GM12878 (cell line): ENCODE measurements around the gene SMURF1. TPM values are rescaled to one million over a fixed set of nuclear protein-coding genes. Genes with fewer than 3 reads are reported as not detected.

ENCODE experiments used
- ATAC-seq: fragments of 200-7000 bp; cut with Tn5 transposase; 3 replicates; pipeline ENCODE4 v1.9.1; 2020; ENCODE audit warnings: mild to moderate bottlenecking, moderate library complexity
- BruUV-seq: library from RNA; stranded (reverse); fragments of 400-500 nt; replicated peaks from 2 replicates; lab custom pipeline; 2021; lab: Mats Ljungman, UMichigan
- CTCF ChIA-PET: fragments of 300-600 bp; sonication (Branson Sonifier 250); formaldehyde crosslinking; extraction: SDS; loops from one replicate; lab custom pipeline; 2021; ENCODE audit warnings: inconsistent platforms; lab: Yijun Ruan, JAX
- POLR2A ChIA-PET: fragments of 350-600 bp; formaldehyde crosslinking; extraction: SDS; loops from one replicate; lab custom pipeline; 2021; ENCODE audit warnings: inconsistent platforms; lab: Charles Lee
- RAD21 ChIA-PET: fragments of 300-600 bp; sonication (Branson Sonifier 250); formaldehyde crosslinking; loops from one replicate; lab custom pipeline; 2023; ENCODE audit warnings: antibody characterized with exemption; ENCODE audit not compliant: unreplicated experiment; lab: Charles Lee
- SMC1A ChIA-PET: fragments of 300-600 bp; sonication (Branson Sonifier 250); formaldehyde crosslinking; loops from one replicate; lab custom pipeline; 2023; ENCODE audit not compliant: unreplicated experiment, uncharacterized antibody; lab: Charles Lee
- DNase-seq: peaks from one replicate; pipeline ENCODE4 v3.0.0-alpha.2; 2011; ENCODE audit warnings: low read depth, low spot score
- FAIRE-seq: peaks from 3 replicates; lab custom pipeline; 2011; peaks lifted over from hg19 to GRCh38; lab: Jason Lieb, UNC
- H2AFZ ChIP-seq: 2 replicates; pipeline ENCODE4 v1.6.0; 2011; ENCODE audit warnings: low read depth, low read length, control low read depth; ENCODE audit not compliant: control insufficient read depth
- H3K27ac ChIP-seq: 2 replicates; pipeline ENCODE4 v1.5.1; 2011; ENCODE audit warnings: control low read depth; ENCODE audit not compliant: control insufficient read depth, insufficient read depth
- H3K27me3 ChIP-seq, 2 experiments: replicated peaks in 1 of 2; 2 replicates each; pipeline versions ENCODE4 v1.6.0 to v1.6.1; 2011; ENCODE audit warnings: low read length in 1 of 2; ENCODE audit not compliant: control insufficient read depth in 2 of 2, insufficient read depth in 2 of 2
- H3K36me3 ChIP-seq, 2 experiments: 2 replicates each; pipeline ENCODE4 v1.5.1; 2011; ENCODE audit warnings: low read length in 1 of 2; ENCODE audit not compliant: control insufficient read depth in 2 of 2, insufficient read depth in 2 of 2
- H3K4me1 ChIP-seq: 2 replicates; pipeline ENCODE4 v1.6.1; 2011; ENCODE audit warnings: mild to moderate bottlenecking, low read length, moderate library complexity, mixed read lengths; ENCODE audit not compliant: control insufficient read depth, insufficient read depth
- H3K4me2 ChIP-seq: 2 replicates; pipeline ENCODE4 v1.6.0; 2011; ENCODE audit warnings: control low read depth; ENCODE audit not compliant: control insufficient read depth, insufficient read depth
- H3K4me3 ChIP-seq: fragments of 200-600 bp; sonication (generic); 2 replicates; pipeline ENCODE4 v1.5.1; 2016
- H3K79me2 ChIP-seq: 2 replicates; pipeline ENCODE4 v1.6.0; 2011; ENCODE audit warnings: low read length; ENCODE audit not compliant: control insufficient read depth, insufficient read depth
- H3K9ac ChIP-seq: 2 replicates; pipeline ENCODE4 v1.8.0; 2011; ENCODE audit warnings: low read length, control low read depth, mixed read lengths; ENCODE audit not compliant: control insufficient read depth, insufficient read depth
- H3K9me3 ChIP-seq: replicated peaks from 3 replicates; pipeline ENCODE4 v1.5.1; 2011; ENCODE audit warnings: mild to moderate bottlenecking, low read length; ENCODE audit not compliant: control insufficient read depth, insufficient read depth
- H4K20me1 ChIP-seq: 2 replicates; pipeline ENCODE4 v1.6.0; 2011; ENCODE audit not compliant: control insufficient read depth, insufficient read depth
- NRF1 ChIP-seq: conservative IDR thresholded peaks from 2 replicates; pipeline ENCODE4 v1.6.1; 2011; ENCODE audit warnings: mild to moderate bottlenecking, low read depth, low read length, improper control_type of control experiment
- TCF3 ChIP-seq: IDR thresholded peaks from 2 replicates; pipeline ENCODE4 v1.6.1; 2012; ENCODE audit warnings: low read depth, mild to moderate bottlenecking, low read length, borderline replicate concordance; ENCODE audit not compliant: insufficient read depth
- ZBED1 ChIP-seq: IDR thresholded peaks from 2 replicates; pipeline ENCODE4 v1.6.1; 2016; ENCODE audit warnings: borderline replicate concordance
- WGBS: methylation state at CpG from one replicate; pipeline ENCODE4 v1.1.6; 2016; ENCODE audit warnings: low lambda C conversion rate; ENCODE audit not compliant: insufficient replicate concordance, insufficient coverage; ENCODE audit errors: missing lambda C conversion rate; 5-methylcytosine and 5-hydroxymethylcytosine counted together
- in situ Hi-C: fragments of 300-500 bp; cut with MboI; formaldehyde crosslinking; loops from 9 replicates; pipeline ENCODE4 v1.14.3; 2018; ENCODE audit warnings: mixed read lengths
- intact Hi-C: fragments of 100-400 bp; cut with micrococcal nuclease; formaldehyde crosslinking; loops from one replicate; pipeline ENCODE4 v1.14.2; 2022; ENCODE audit not compliant: unreplicated experiment
- polyA plus RNA-seq, 11 experiments: library from polyadenylated mRNA; depleted of rRNA in 4 of 11; unstranded in 6 of 11; stranded (reverse) in 5 of 11; fragments of >200 nt; fragmentation: Nextera tagmentation in 4 of 11; fragmentation: Illumina TruSeq in 1 of 11; extraction: Ambion mirVana in 4 of 11; extraction: Trizol in 1 of 11; gene quantifications; 1 replicate in 1 of 11; 2 replicates in 10 of 11; pipeline versions ENCODE4 v1.2.1 to v1.2.3, GENCODE V29; 2011 to 2016; ENCODE audit warnings: inconsistent platforms in 2 of 11, missing spikeins in 2 of 11, low read depth in 1 of 11
- total RNA-seq, 4 experiments: library from RNA; depleted of rRNA in 3 of 4; stranded (reverse); fragments of >200 nt in 3 of 4; fragmentation: Illumina TruSeq in 1 of 4; extraction: Trizol in 1 of 4; gene quantifications; 2 replicates each; pipeline versions ENCODE4 v1.2.1 to v1.2.3, GENCODE V29; 2013 to 2021
- TF ChIP-seq, protein P1 (sequence below): IDR thresholded peaks from 2 replicates; pipeline ENCODE4 v1.6.1; 2012; ENCODE audit warnings: low read depth, low read length, improper control_type of control experiment
- TF ChIP-seq, protein P2 (sequence below): IDR thresholded peaks from 2 replicates; pipeline ENCODE4 v1.6.1; 2012; ENCODE audit warnings: improper control_type of control experiment, low read depth, low read length; ENCODE audit not compliant: insufficient replicate concordance

SMURF1 gene
- total and polyA plus RNA-seq, 10 of the 15 experiments (the other 5 are each of a cell fraction or from before 2014, with no cell fraction given): 0.76 to 14.0 (median 7.9) TPM

DNA sequence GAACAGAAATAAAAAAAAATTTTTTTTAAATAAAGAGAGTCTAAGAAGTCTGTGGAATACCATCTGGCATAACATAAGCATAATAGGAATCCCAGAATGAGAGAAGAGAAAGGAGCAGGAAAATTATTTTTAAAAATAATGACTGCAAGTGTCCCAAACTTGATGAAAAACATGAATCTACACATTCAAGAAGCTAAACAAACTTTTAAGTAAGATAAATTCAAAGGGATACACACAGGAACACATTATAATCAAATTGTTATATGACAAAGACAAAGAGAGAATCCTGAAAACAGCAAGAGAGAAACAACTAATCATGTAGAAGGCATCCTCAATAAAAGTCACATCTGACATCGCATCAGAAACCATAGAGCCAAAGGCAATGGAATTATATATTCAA is 30.9 kb downstream of the SMURF1 start:
- Histone ChIP-seq H3K36me3 (no peaks in the 10 kb centered on the region), H2AFZ (no peak overlapping the region), H3K79me2 (peaks cover 37% of the 10 kb centered on the region), H3K27ac (no peak overlapping the region), H3K4me1 (peaks cover 17% of the 10 kb centered on the region), H3K9ac (no peak overlapping the region), H4K20me1 (no peaks in the 10 kb centered on the region), H3K27me3 (no peaks in the 10 kb centered on the region), H3K9me3 (no peaks in the 10 kb centered on the region; the same call in 1 of the 3 replicates), H3K4me3 (no peak overlapping the region), H3K4me2 (no peak overlapping the region)
- DNase-seq (no peak), ATAC-seq (no peak), FAIRE-seq (no peak)
- ChIA-PET SMC1A (interaction anchor here (1.0 to 3.3 kb wide), 8 partner anchors 8 to 26 kb away, joined by 3 to 15 read pairs (median 6); no protein-coding TSS in a partner anchor), RAD21 (interaction anchor here (1.0 kb wide), 1 partner anchor 31 kb away, joined by 3 read pairs; no protein-coding TSS in a partner anchor), CTCF (interaction anchor here (1.0 to 1.2 kb wide), 3 partner anchors 14 to 121 kb away, joined by 3 read pairs; no protein-coding TSS in a partner anchor), POLR2A (interaction anchor here (0.6 kb wide), 1 partner anchor 230 kb away, joined by 5 read pairs; no protein-coding TSS in a partner anchor)
- intact Hi-C loops (no loop called here), in situ Hi-C loops (no loop called here)
- BruUV-seq: no TSS peak
- WGBS: 100% methylated on average over 1 of the region's 1 CpG
- TF ChIP-seq NRF1 (no peak), ZBED1 (no peak), TCF3 (no peak)
- TF ChIP-seq, protein P1, sequence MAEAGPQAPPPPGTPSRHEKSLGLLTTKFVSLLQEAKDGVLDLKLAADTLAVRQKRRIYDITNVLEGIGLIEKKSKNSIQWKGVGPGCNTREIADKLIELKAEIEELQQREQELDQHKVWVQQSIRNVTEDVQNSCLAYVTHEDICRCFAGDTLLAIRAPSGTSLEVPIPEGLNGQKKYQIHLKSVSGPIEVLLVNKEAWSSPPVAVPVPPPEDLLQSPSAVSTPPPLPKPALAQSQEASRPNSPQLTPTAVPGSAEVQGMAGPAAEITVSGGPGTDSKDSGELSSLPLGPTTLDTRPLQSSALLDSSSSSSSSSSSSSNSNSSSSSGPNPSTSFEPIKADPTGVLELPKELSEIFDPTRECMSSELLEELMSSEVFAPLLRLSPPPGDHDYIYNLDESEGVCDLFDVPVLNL: no peak
- TF ChIP-seq, protein P2, sequence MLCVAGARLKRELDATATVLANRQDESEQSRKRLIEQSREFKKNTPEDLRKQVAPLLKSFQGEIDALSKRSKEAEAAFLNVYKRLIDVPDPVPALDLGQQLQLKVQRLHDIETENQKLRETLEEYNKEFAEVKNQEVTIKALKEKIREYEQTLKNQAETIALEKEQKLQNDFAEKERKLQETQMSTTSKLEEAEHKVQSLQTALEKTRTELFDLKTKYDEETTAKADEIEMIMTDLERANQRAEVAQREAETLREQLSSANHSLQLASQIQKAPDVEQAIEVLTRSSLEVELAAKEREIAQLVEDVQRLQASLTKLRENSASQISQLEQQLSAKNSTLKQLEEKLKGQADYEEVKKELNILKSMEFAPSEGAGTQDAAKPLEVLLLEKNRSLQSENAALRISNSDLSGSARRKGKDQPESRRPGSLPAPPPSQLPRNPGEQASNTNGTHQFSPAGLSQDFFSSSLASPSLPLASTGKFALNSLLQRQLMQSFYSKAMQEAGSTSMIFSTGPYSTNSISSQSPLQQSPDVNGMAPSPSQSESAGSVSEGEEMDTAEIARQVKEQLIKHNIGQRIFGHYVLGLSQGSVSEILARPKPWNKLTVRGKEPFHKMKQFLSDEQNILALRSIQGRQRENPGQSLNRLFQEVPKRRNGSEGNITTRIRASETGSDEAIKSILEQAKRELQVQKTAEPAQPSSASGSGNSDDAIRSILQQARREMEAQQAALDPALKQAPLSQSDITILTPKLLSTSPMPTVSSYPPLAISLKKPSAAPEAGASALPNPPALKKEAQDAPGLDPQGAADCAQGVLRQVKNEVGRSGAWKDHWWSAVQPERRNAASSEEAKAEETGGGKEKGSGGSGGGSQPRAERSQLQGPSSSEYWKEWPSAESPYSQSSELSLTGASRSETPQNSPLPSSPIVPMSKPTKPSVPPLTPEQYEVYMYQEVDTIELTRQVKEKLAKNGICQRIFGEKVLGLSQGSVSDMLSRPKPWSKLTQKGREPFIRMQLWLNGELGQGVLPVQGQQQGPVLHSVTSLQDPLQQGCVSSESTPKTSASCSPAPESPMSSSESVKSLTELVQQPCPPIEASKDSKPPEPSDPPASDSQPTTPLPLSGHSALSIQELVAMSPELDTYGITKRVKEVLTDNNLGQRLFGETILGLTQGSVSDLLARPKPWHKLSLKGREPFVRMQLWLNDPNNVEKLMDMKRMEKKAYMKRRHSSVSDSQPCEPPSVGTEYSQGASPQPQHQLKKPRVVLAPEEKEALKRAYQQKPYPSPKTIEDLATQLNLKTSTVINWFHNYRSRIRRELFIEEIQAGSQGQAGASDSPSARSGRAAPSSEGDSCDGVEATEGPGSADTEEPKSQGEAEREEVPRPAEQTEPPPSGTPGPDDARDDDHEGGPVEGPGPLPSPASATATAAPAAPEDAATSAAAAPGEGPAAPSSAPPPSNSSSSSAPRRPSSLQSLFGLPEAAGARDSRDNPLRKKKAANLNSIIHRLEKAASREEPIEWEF: no peak
